Calu3 (cell line): Measurements from ENCODE around the gene GPR35. TPM values are rescaled to one million over a fixed set of nuclear protein-coding genes. Genes with fewer than 3 reads are reported as not detected.

Experiments
- BruUV-seq: library from RNA; stranded (reverse); fragments of 400-500 nt; replicated peaks from 2 replicates; lab custom pipeline; 2021; lab: Mats Ljungman, UMichigan
- CTCF ChIA-PET: fragments of 300-600 bp; sonication (Branson Sonifier 250); formaldehyde crosslinking; loops from one replicate; lab custom pipeline; 2022; ENCODE audit warnings: antibody characterized with exemption; lab: Charles Lee
- DNase-seq: peaks from one replicate; pipeline ENCODE4 v3.0.0; 2022
- H3K27ac Mint-ChIP-seq: one replicate; pipeline ENCODE4 v1.8.0; 2022; ENCODE audit warnings: mixed read lengths; ENCODE audit not compliant: unreplicated experiment
- H3K27me3 Mint-ChIP-seq: one replicate; pipeline ENCODE4 v1.8.0; 2022; ENCODE audit warnings: mixed read lengths; ENCODE audit not compliant: unreplicated experiment
- H3K36me3 Mint-ChIP-seq: one replicate; pipeline ENCODE4 v1.8.0; 2022; ENCODE audit warnings: mild to moderate bottlenecking, moderate library complexity, mixed read lengths; ENCODE audit not compliant: insufficient read depth, unreplicated experiment
- H3K4me1 Mint-ChIP-seq: one replicate; pipeline ENCODE4 v1.8.0; 2022; ENCODE audit warnings: mild to moderate bottlenecking, low read depth, mixed read lengths; ENCODE audit not compliant: unreplicated experiment
- H3K4me3 Mint-ChIP-seq: one replicate; pipeline ENCODE4 v1.8.0; 2022; ENCODE audit warnings: mild to moderate bottlenecking, low read depth, moderate library complexity, mixed read lengths; ENCODE audit not compliant: unreplicated experiment
- H3K9me3 Mint-ChIP-seq: one replicate; pipeline ENCODE4 v1.8.0; 2022; ENCODE audit warnings: low read depth, mixed read lengths; ENCODE audit not compliant: unreplicated experiment
- intact Hi-C: fragments of 100-400 bp; cut with micrococcal nuclease; formaldehyde crosslinking; loops from one replicate; pipeline ENCODE4 v1.10.0; 2022; ENCODE audit not compliant: unreplicated experiment
- total RNA-seq: library from RNA; stranded (reverse); gene quantifications from 2 replicates; pipeline ENCODE4 v1.2.3, GENCODE V29; 2022
- TF ChIP-seq, protein P1 (sequence below): fragments of 200-600 bp; IDR thresholded peaks from one replicate; pipeline ENCODE4 v1.8.0; 2022; ENCODE audit warnings: antibody characterized with exemption; ENCODE audit not compliant: unreplicated experiment

The GPR35 gene
- total RNA-seq, 1 experiment from 2014 or later: 40.3 TPM

DNA sequence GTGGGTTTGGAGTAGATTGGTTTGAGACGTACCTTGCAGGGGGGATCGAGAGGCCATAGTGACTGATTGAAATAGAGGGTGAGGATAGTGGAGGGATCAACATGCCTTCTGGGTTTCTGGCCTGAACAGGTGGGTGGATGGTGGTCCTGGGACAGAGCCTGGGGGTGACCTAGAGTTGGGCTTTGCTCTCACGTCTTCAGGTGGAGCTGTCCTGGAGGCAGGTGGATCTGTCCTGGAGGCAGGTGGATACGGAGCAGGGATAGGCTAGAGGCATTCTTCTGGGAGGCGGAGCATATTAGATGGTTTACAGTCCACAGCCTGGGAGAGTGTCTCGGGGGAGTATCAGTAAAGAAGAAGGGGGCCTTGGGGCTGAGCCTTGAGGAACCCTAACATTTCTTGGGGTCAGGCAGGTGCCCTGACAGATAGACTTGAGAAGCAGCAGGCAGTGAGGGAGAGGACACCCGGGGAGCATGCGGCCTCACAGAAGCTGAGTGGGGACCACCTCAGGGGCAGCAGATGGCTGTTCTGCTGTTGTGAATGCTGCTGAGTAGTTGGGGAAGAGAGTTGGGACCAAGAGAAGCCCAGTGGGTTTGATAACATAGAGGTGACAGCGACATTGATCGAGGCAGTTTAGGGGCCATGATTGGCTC, 37.1 kb upstream of the GPR35 start:
- no peaks in the 10 kb centered on the region for H3K9me3 Mint-ChIP-seq
- H3K4me3 Mint-ChIP-seq: peak overlapping the region; percentile 94
- BruUV-seq: no TSS peak
- TF ChIP-seq, protein P1, sequence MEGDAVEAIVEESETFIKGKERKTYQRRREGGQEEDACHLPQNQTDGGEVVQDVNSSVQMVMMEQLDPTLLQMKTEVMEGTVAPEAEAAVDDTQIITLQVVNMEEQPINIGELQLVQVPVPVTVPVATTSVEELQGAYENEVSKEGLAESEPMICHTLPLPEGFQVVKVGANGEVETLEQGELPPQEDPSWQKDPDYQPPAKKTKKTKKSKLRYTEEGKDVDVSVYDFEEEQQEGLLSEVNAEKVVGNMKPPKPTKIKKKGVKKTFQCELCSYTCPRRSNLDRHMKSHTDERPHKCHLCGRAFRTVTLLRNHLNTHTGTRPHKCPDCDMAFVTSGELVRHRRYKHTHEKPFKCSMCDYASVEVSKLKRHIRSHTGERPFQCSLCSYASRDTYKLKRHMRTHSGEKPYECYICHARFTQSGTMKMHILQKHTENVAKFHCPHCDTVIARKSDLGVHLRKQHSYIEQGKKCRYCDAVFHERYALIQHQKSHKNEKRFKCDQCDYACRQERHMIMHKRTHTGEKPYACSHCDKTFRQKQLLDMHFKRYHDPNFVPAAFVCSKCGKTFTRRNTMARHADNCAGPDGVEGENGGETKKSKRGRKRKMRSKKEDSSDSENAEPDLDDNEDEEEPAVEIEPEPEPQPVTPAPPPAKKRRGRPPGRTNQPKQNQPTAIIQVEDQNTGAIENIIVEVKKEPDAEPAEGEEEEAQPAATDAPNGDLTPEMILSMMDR: no peak
- CTCF ChIA-PET: interaction anchor here (0.7 to 3.2 kb wide), 5 partner anchors 8 to 27 kb away, joined by 3 to 24 read pairs (median 4); no protein-coding TSS in a partner anchor
- peaks cover 27% of the 10 kb centered on the region for H3K4me1 Mint-ChIP-seq
- H3K27me3 Mint-ChIP-seq: no peaks in the 10 kb centered on the region
- peak overlapping the region; percentile 14 for H3K27ac Mint-ChIP-seq
- peaks cover 30% of the 10 kb centered on the region for H3K36me3 Mint-ChIP-seq
- intact Hi-C loops: no loop called here
- DNase-seq: no peak

DNA sequence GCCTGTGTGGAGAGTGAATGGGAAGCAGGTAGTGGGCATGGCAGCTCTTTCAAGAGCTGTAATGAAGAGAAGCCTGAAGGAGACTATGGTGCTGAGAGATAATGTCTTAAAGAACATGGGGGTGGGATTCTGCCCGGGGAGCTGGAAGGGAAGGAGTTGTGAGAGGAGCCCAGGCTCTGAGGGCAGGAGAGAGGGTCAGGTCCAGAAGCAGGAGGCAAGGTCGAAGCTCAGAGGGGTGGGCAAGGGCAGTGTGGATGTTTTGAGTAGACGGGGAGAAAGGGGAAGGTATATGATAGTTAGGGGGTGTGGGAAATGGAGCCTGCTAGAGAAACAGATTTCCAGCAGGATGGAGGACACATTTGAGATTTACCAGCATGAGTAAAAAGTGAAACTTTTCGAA, 36.6 kb upstream of the GPR35 start:
- CTCF ChIA-PET: interaction anchor here (1.2 to 1.7 kb wide), 4 partner anchors 9 to 27 kb away, joined by 3 to 7 read pairs (median 4); no protein-coding TSS in a partner anchor
- Mint-ChIP-seq H3K4me3 (peak overlapping the region; percentile 94), H3K27me3 (no peaks in the 10 kb centered on the region), H3K27ac (no peak overlapping the region), H3K9me3 (no peaks in the 10 kb centered on the region), H3K36me3 (peaks cover 29% of the 10 kb centered on the region), H3K4me1 (peaks cover 27% of the 10 kb centered on the region)
- intact Hi-C loops: no loop called here
- no TSS peak for BruUV-seq
- no peak for DNase-seq
- TF ChIP-seq, protein P1: no peak

DNA sequence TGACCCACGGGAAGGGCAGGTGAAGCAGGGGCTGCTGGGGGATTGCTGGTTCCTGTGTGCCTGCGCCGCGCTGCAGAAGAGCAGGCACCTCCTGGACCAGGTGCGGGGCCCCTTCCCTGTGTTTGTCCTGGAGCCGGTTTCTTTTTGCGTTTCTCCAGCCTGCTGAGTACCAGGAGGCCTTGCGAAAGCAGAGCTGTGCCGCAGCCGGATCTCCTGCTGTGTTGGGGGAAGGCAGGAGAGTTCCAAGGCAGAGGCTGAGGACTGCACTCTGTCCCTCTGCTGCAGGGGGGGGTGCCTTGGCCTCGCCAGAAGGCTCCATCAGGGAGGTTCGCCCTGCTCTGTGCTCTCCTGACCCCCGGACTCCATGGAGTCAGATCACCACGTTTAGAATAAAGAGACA, 35.9 kb upstream of the GPR35 start:
- no peaks in the 10 kb centered on the region for H3K27me3 Mint-ChIP-seq
- H3K27ac Mint-ChIP-seq: no peak overlapping the region
- H3K36me3 Mint-ChIP-seq: peaks cover 22% of the 10 kb centered on the region
- TF ChIP-seq, protein P1: no peak
- no peak overlapping the region for H3K4me3 Mint-ChIP-seq
- H3K4me1 Mint-ChIP-seq: peaks cover 27% of the 10 kb centered on the region
- intact Hi-C loops: no loop called here
- H3K9me3 Mint-ChIP-seq: no peaks in the 10 kb centered on the region
- DNase-seq: no peak
- BruUV-seq: no TSS peak
- CTCF ChIA-PET: interaction anchor here (1.2 to 1.7 kb wide), 4 partner anchors 10 to 28 kb away, joined by 3 to 7 read pairs (median 4); no protein-coding TSS in a partner anchor

DNA sequence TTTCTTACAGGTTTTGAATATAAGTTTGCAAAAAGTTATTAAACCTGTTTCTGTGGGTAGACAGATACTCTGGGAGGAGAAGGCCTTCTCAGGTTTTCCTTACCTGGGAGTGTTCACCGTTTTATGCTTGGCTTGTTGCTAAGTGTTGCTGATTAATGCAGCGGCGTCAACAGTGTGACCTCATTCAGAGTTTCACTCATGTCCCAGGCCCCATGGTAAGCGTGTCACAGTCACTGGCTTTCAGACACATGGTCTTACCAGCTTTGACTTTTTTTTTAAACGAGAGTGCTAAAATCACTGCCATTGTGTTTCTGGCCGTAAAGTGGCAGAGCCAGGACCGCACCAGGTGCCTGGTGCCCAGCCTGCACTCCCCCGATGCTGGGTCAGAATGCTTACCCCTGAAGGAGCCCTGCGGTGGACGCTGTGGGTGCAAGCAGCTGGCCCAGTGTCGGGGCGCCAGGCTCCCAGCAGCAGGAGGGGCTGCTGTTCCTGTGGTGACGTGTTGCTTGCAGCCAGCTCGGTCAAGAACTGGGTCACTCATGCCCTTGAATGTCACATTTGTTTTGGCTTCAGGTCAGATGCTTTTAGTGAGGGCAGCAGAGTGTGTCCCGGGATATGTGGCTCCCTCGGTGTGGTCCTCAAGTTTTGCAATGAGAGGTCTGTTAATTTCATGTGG, 35.3 kb upstream of the GPR35 start:
- Mint-ChIP-seq H3K4me1 (peaks cover 21% of the 10 kb centered on the region), H3K36me3 (peaks cover 22% of the 10 kb centered on the region), H3K27me3 (no peaks in the 10 kb centered on the region), H3K9me3 (no peaks in the 10 kb centered on the region), H3K4me3 (no peak overlapping the region), H3K27ac (no peak overlapping the region)
- intact Hi-C loops: no loop called here
- BruUV-seq: no TSS peak
- CTCF ChIA-PET: interaction anchor here (1.2 kb wide), 1 partner anchor 16 kb away, joined by 3 read pairs; no protein-coding TSS in a partner anchor
- DNase-seq: no peak
- TF ChIP-seq, protein P1: no peak
